GM23338 (cell line): ENCODE data around the gene ADGRL3. TPM values are rescaled to one million over a fixed set of nuclear protein-coding genes. Genes with fewer than 3 reads are reported as not detected.

Experiments
- ATAC-seq: fragments of 200-7000 bp; cut with Tn5 transposase; 3 replicates; pipeline ENCODE4 v1.9.1; 2020
- DNase-seq: peaks from one replicate; pipeline ENCODE4 v3.0.0-alpha.2; 2015; ENCODE audit warnings: low spot score
- H2AFZ ChIP-seq: fragments of 200-600 bp; sonication (generic); 2 replicates; pipeline ENCODE4 v1.8.0; 2016; ENCODE audit warnings: antibody characterized with exemption, mild to moderate bottlenecking, moderate library complexity
- H3F3A ChIP-seq: fragments of 200-600 bp; sonication (generic); replicated peaks from 2 replicates; pipeline ENCODE4 v1.8.0; 2017; ENCODE audit warnings: antibody characterized with exemption, mixed run types, low read depth
- H3K27ac ChIP-seq: fragments of 200-600 bp; sonication (generic); 2 replicates; pipeline ENCODE4 v1.6.1; 2016; ENCODE audit warnings: low read depth
- H3K27me3 ChIP-seq: fragments of 200-600 bp; sonication (generic); 2 replicates; pipeline ENCODE4 v1.8.0; 2016; ENCODE audit warnings: mild to moderate bottlenecking, mixed run types, moderate library complexity; ENCODE audit not compliant: insufficient read depth
- H3K36me3 ChIP-seq: fragments of 200-600 bp; sonication (generic); 2 replicates; pipeline ENCODE4 v1.8.0; 2016; ENCODE audit warnings: mild to moderate bottlenecking; ENCODE audit not compliant: insufficient read depth
- H3K4me1 ChIP-seq: fragments of 200-600 bp; sonication (generic); 2 replicates; pipeline ENCODE4 v1.8.0; 2016; ENCODE audit warnings: mild to moderate bottlenecking, moderate library complexity; ENCODE audit not compliant: insufficient read depth
- H3K4me2 ChIP-seq: fragments of 200-600 bp; sonication (generic); 2 replicates; pipeline ENCODE4 v1.7.1; 2017; ENCODE audit warnings: mixed run types
- H3K4me3 ChIP-seq: fragments of 200-600 bp; sonication (generic); 2 replicates; pipeline ENCODE4 v1.6.1; 2016; ENCODE audit warnings: mixed run types
- H3K79me2 ChIP-seq: fragments of 200-600 bp; sonication (generic); replicated peaks from 2 replicates; pipeline ENCODE4 v1.8.0; 2017; ENCODE audit warnings: mild to moderate bottlenecking; ENCODE audit not compliant: insufficient read depth
- H3K9me2 ChIP-seq: fragments of 200-600 bp; sonication (generic); 2 replicates; pipeline ENCODE4 v1.8.0; 2017; ENCODE audit not compliant: insufficient read depth
- H4K20me1 ChIP-seq: fragments of 200-600 bp; sonication (generic); replicated peaks from 2 replicates; pipeline ENCODE4 v1.8.0; 2017; ENCODE audit warnings: mild to moderate bottlenecking; ENCODE audit not compliant: insufficient read depth
- H3K27ac Mint-ChIP-seq: 2 replicates; pipeline ENCODE4 v1.8.0; 2020; ENCODE audit warnings: inconsistent platforms, mild to moderate bottlenecking, moderate library complexity, mixed read lengths
- H3K27me3 Mint-ChIP-seq: 3 replicates; pipeline ENCODE4 v1.8.0; 2022; ENCODE audit warnings: low read depth, mild to moderate bottlenecking, moderate library complexity, mixed read lengths, inconsistent platforms; ENCODE audit not compliant: insufficient read depth, poor library complexity
- H3K36me3 Mint-ChIP-seq: 3 replicates; pipeline ENCODE4 v1.8.0; 2021; ENCODE audit warnings: low read depth, mild to moderate bottlenecking, inconsistent platforms, moderate library complexity, mixed read lengths
- H3K4me1 Mint-ChIP-seq: 3 replicates; pipeline ENCODE4 v1.8.0; 2020; ENCODE audit warnings: mild to moderate bottlenecking, inconsistent platforms, mixed read lengths
- H3K4me3 Mint-ChIP-seq: 3 replicates; pipeline ENCODE4 v1.8.0; 2021; ENCODE audit warnings: moderate library complexity, mild to moderate bottlenecking, inconsistent platforms, mixed read lengths
- H3K9me3 Mint-ChIP-seq: 3 replicates; pipeline ENCODE4 v1.8.0; 2020; ENCODE audit warnings: moderate library complexity, mild to moderate bottlenecking, inconsistent platforms, mixed read lengths
- EZH2phosphoT487 ChIP-seq: fragments of 200-600 bp; sonication (generic); IDR thresholded peaks from one replicate; pipeline ENCODE4 v1.8.1; 2018; ENCODE audit warnings: antibody characterized with exemption; ENCODE audit not compliant: unreplicated experiment
- JUNB ChIP-seq: IDR thresholded peaks from one replicate; pipeline ENCODE4 v1.6.1; 2016; ENCODE audit warnings: antibody characterized with exemption; ENCODE audit not compliant: unreplicated experiment
- POLR2AphosphoS5 ChIP-seq: IDR thresholded peaks from 2 replicates; pipeline ENCODE4 v1.6.1; 2016; ENCODE audit warnings: antibody characterized with exemption, low read depth
- REST ChIP-seq: IDR thresholded peaks from one replicate; pipeline ENCODE4 v1.6.1; 2018; ENCODE audit warnings: antibody characterized with exemption; ENCODE audit not compliant: unreplicated experiment
- STAT1 ChIP-seq: IDR thresholded peaks from one replicate; pipeline ENCODE4 v1.6.1; 2016; ENCODE audit warnings: antibody characterized with exemption; ENCODE audit not compliant: unreplicated experiment
- ZNF331 ChIP-seq: fragments of 250-450 bp; sonication (Bioruptor Pico); IDR thresholded peaks from 2 replicates; pipeline ENCODE4 v1.5.0; 2020; ENCODE audit warnings: low read depth, mild to moderate bottlenecking, moderate library complexity
- polyA plus RNA-seq: library from polyadenylated mRNA; unstranded; fragments of >200 nt; fragmentation: Nextera tagmentation; extraction: Ambion mirVana; gene quantifications from 2 replicates; pipeline ENCODE4 v1.2.1, GENCODE V29; 2016
- total RNA-seq: library from RNA; depleted of rRNA; stranded (reverse); fragments of >200 nt; shearing (Covaris generic); gene quantifications from 2 replicates; pipeline ENCODE4 v1.2.3, GENCODE V29; 2014

ADGRL3 gene
- total and polyA plus RNA-seq, 2 experiments from 2014 or later, result 9.7 to 16.5 TPM

GRCh38 chr4:61301271-61301670 is 101.1 kb downstream of the ADGRL3 start:
- H3K4me2 ChIP-seq, result no peak overlapping the region
- Mint-ChIP-seq H3K27me3 (peaks cover 5% of the 10 kb centered on the region), H3K36me3 (no peaks in the 10 kb centered on the region), H3K4me3 (no peak overlapping the region), H3K4me1 (peaks cover 48% of the 10 kb centered on the region), H3K9me3 (no peaks in the 10 kb centered on the region), H3K27ac (0 out of 2 replicates have a peak overlapping the region, but pooled peaks have one; percentile 65)
- TF ChIP-seq STAT1 (no peak), JUNB (no peak), REST (no peak), POLR2AphosphoS5 (no peak), ZNF331 (no peak)
- H3K79me2 ChIP-seq, result 0 out of 2 replicates have a peak, but pooled peaks cover 8% of the 10 kb centered on the region
- H3K27ac ChIP-seq, result peak overlapping the region; percentile 9; the same call in 1 of the 2 replicates
- H4K20me1 ChIP-seq, result no peaks in the 10 kb centered on the region
- ATAC-seq (no peak), DNase-seq (no peak)
- H3F3A ChIP-seq, result no peaks in the 10 kb centered on the region
- H3K27me3 ChIP-seq, result no peaks in the 10 kb centered on the region
- no peaks in the 10 kb centered on the region for H3K9me2 ChIP-seq
- H2AFZ ChIP-seq, result no peak overlapping the region
- peaks cover 21% of the 10 kb centered on the region for H3K4me1 ChIP-seq
- H3K36me3 ChIP-seq, result no peaks in the 10 kb centered on the region
- no peak overlapping the region for H3K4me3 ChIP-seq

- Histone ChIP-seq H3K9me2 (no peaks in the 10 kb centered on the region), H3K36me3 (no peaks in the 10 kb centered on the region), H3K4me2 (no peak overlapping the region), H3K27ac (no peak overlapping the region), H3K79me2 (0 out of 2 replicates have a peak, but pooled peaks cover 13% of the 10 kb centered on the region), H3K4me3 (no peak overlapping the region), H3K4me1 (peaks cover 3% of the 10 kb centered on the region; the same call in 1 of the 2 replicates), H4K20me1 (no peaks in the 10 kb centered on the region), H3F3A (no peaks in the 10 kb centered on the region), H2AFZ (no peak overlapping the region), H3K27me3 (no peaks in the 10 kb centered on the region)
- H3K9me3 Mint-ChIP-seq, result no peaks in the 10 kb centered on the region
- no peak for ATAC-seq
- no peak for DNase-seq
- H3K4me1 Mint-ChIP-seq, result peaks cover 28% of the 10 kb centered on the region
- H3K4me3 Mint-ChIP-seq, result no peak overlapping the region
- H3K36me3 Mint-ChIP-seq, result no peaks in the 10 kb centered on the region; the same call in 2 of the 3 replicates
- no peak overlapping the region for H3K27ac Mint-ChIP-seq
- TF ChIP-seq ZNF331, result no peak
- H3K27me3 Mint-ChIP-seq, result no peaks in the 10 kb centered on the region
Measured at GRCh38 chr4:61308033-61308432, 107.9 kb downstream of the ADGRL3 start.

- peaks cover 16% of the 10 kb centered on the region; the same call in 2 of the 3 replicates for H3K4me1 Mint-ChIP-seq
- Histone ChIP-seq H3K36me3 (no peaks in the 10 kb centered on the region), H3K4me3 (no peak overlapping the region), H4K20me1 (no peaks in the 10 kb centered on the region), H2AFZ (no peak overlapping the region), H3K4me1 (no peaks in the 10 kb centered on the region), H3K9me2 (no peaks in the 10 kb centered on the region), H3K27me3 (no peaks in the 10 kb centered on the region), H3K79me2 (0 out of 2 replicates have a peak, but pooled peaks cover 9% of the 10 kb centered on the region), H3K27ac (no peak overlapping the region), H3K4me2 (no peak overlapping the region), H3F3A (no peaks in the 10 kb centered on the region)
- no peaks in the 10 kb centered on the region; the same call in 1 of the 3 replicates for H3K36me3 Mint-ChIP-seq
- ATAC-seq (no peak), DNase-seq (no peak)
- no peak overlapping the region for H3K27ac Mint-ChIP-seq
- H3K9me3 Mint-ChIP-seq, result no peaks in the 10 kb centered on the region
- H3K27me3 Mint-ChIP-seq, result no peaks in the 10 kb centered on the region
- H3K4me3 Mint-ChIP-seq, result no peak overlapping the region
- TF ChIP-seq EZH2phosphoT487 (no peak), REST (no peak)
Measured at GRCh38 chr4:61309616-61310015, 109.5 kb downstream of the ADGRL3 start.
